B cell (primary cell): ENCODE results near the gene SNX20. TPM values are rescaled to one million over a fixed set of nuclear protein-coding genes. Genes with fewer than 3 reads are reported as not detected.
A peak's percentile ranks its signal among the peaks of the same experiment; 100 is the strongest.

Source experiments
- ATAC-seq: fragments of 200-7000 bp; cut with Tn5 transposase; one replicate; pipeline ENCODE4 v1.10.0; 2021; ENCODE audit warnings: low read depth, mild to moderate bottlenecking, moderate number of reproducible peaks, moderate library complexity
- CTCF ChIA-PET: fragments of 350-600 bp; sonication (Branson Sonifier 250); formaldehyde crosslinking; loops from one replicate; lab custom pipeline; 2021; ENCODE audit warnings: antibody characterized with exemption, inconsistent platforms; lab: Charles Lee
- POLR2A ChIA-PET: fragments of 350-600 bp; sonication (Branson Sonifier 250); formaldehyde crosslinking; loops from one replicate; lab custom pipeline; 2021; ENCODE audit warnings: antibody characterized with exemption; lab: Charles Lee
- DNase-seq: peaks from one replicate; pipeline ENCODE4 v3.0.0; 2013
- H2AFZ ChIP-seq: 2 replicates; pipeline ENCODE4 v1.6.1; 2012; ENCODE audit warnings: mild to moderate bottlenecking, low read depth, low read length; ENCODE audit not compliant: insufficient read depth, poor library complexity, severe bottlenecking
- H3K27ac ChIP-seq, 2 donors: 1 replicate in 1 of 2; 2 replicates in 1 of 2; pipeline ENCODE4 v1.5.1; 2012 to 2013; ENCODE audit warnings: low read length in 2 of 2, mild to moderate bottlenecking in 2 of 2, moderate library complexity in 1 of 2
- H3K27me3 ChIP-seq, 4 experiments: fragments of 200-600 bp in 1 of 4; sonication (generic) in 1 of 4; replicated peaks in 1 of 4; 1 replicate in 2 of 4; 2 replicates in 2 of 4; pipeline versions ENCODE4 v1.6.1 to v1.7.0; 2013 to 2016; ENCODE audit warnings: low read length in 3 of 4, mild to moderate bottlenecking in 2 of 4, mixed read lengths in 1 of 4, moderate library complexity in 1 of 4; ENCODE audit not compliant: insufficient read depth in 4 of 4, control insufficient read depth in 3 of 4; ENCODE audit errors: control extremely low read depth in 1 of 4
- H3K36me3 ChIP-seq, 2 experiments: replicated peaks in 1 of 2; 1 replicate in 1 of 2; 2 replicates in 1 of 2; pipeline versions ENCODE4 v1.6.1 to v1.7.1; 2013; ENCODE audit warnings: low read length in 1 of 2; ENCODE audit not compliant: insufficient read depth in 2 of 2, control insufficient read depth in 1 of 2; ENCODE audit errors: control extremely low read depth in 1 of 2, extremely low read depth in 1 of 2
- H3K4me1 ChIP-seq, 2 donors: fragments of 200-600 bp in 1 of 2; sonication (generic) in 1 of 2; 1 replicate in 1 of 2; 2 replicates in 1 of 2; pipeline versions ENCODE4 v1.5.1 to v1.6.1; 2013 to 2017; ENCODE audit warnings: low read length in 2 of 2; ENCODE audit not compliant: control insufficient read depth in 2 of 2, insufficient read depth in 2 of 2
- H3K4me2 ChIP-seq: replicated peaks from 2 replicates; pipeline ENCODE3; 2012; ENCODE audit warnings: mild to moderate bottlenecking, low read depth, low read length; ENCODE audit not compliant: poor library complexity, severe bottlenecking
- H3K4me3 ChIP-seq, 5 experiments: fragments of 200-600 bp in 1 of 5; sonication (generic) in 1 of 5; 1 replicate in 3 of 5; 2 replicates in 2 of 5; pipeline versions ENCODE4 v1.5.1 to v1.7.0; 2011 to 2016; ENCODE audit warnings: low read length in 4 of 5, mild to moderate bottlenecking in 4 of 5, low read depth in 2 of 5, control low read depth in 1 of 5, moderate library complexity in 1 of 5; ENCODE audit not compliant: insufficient read depth in 1 of 5; ENCODE audit errors: control extremely low read depth in 1 of 5, extremely low read depth in 1 of 5
- H3K79me2 ChIP-seq: fragments of 200-600 bp; sonication (generic); one replicate; pipeline ENCODE4 v1.6.0; 2016; ENCODE audit warnings: low read length; ENCODE audit not compliant: control insufficient read depth, insufficient read depth
- H3K9ac ChIP-seq: fragments of 200-600 bp; sonication (generic); 2 replicates; pipeline ENCODE4 v1.6.1; 2017; ENCODE audit warnings: mild to moderate bottlenecking, low read length, moderate library complexity
- H3K9me3 ChIP-seq, 3 donors: one replicate each; pipeline versions ENCODE4 v1.6.1 to v1.7.1; 2013; ENCODE audit warnings: low read length in 2 of 3; ENCODE audit not compliant: control insufficient read depth in 2 of 3, insufficient read depth in 1 of 3; ENCODE audit errors: control extremely low read depth in 1 of 3
- H4K20me1 ChIP-seq: 2 replicates; pipeline ENCODE4 v1.6.0; 2012; ENCODE audit warnings: mild to moderate bottlenecking, low read length; ENCODE audit not compliant: insufficient read depth, control insufficient read depth, poor library complexity, severe bottlenecking
- H3K27ac Mint-ChIP-seq: one replicate; pipeline ENCODE4 v1.8.0; 2021; ENCODE audit warnings: mixed read lengths
- H3K27me3 Mint-ChIP-seq: one replicate; pipeline ENCODE4 v1.8.0; 2021; ENCODE audit warnings: mixed read lengths
- H3K4me1 Mint-ChIP-seq: one replicate; pipeline ENCODE4 v1.8.0; 2021; ENCODE audit warnings: mixed read lengths
- H3K4me3 Mint-ChIP-seq: one replicate; pipeline ENCODE4 v1.8.0; 2021; ENCODE audit warnings: mixed read lengths
- H3K9me3 Mint-ChIP-seq: one replicate; pipeline ENCODE4 v1.8.0; 2022; ENCODE audit warnings: mixed read lengths; ENCODE audit not compliant: insufficient read depth
- EZH2 ChIP-seq: IDR thresholded peaks from 2 replicates; pipeline ENCODE4 v1.6.1; 2012; ENCODE audit warnings: borderline replicate concordance, low read depth, mild to moderate bottlenecking, moderate library complexity, low read length; ENCODE audit not compliant: insufficient read depth, poor library complexity, severe bottlenecking
- whole genome bisulfite sequencing: methylation state at CpG from one replicate; pipeline ENCODE4 v1.1.5; 2013; ENCODE audit warnings: missing lambda C conversion rate; ENCODE audit not compliant: insufficient coverage; 5-methylcytosine and 5-hydroxymethylcytosine counted together
- intact Hi-C: fragments of 100-400 bp; cut with micrococcal nuclease; formaldehyde crosslinking; loops from one replicate; pipeline ENCODE4 v1.10.0; 2022
- polyA plus RNA-seq: library from polyadenylated mRNA; depleted of rRNA; stranded (reverse); fragments of >200 nt; gene quantifications from 2 replicates; pipeline ENCODE4 v1.2.3, GENCODE V29; 2012
- total RNA-seq, 2 donors: library from RNA; stranded (reverse); fragments of 120-200 nt in 1 of 2; gene quantifications; 1 replicate in 1 of 2; 2 replicates in 1 of 2; pipeline versions ENCODE4 v1.2.3 to v1.2.4, GENCODE V29; 2013 to 2022
- TF ChIP-seq, protein P1 (sequence below): fragments of 200-600 bp; IDR thresholded peaks from one replicate; pipeline ENCODE4 v1.8.0; 2022; ENCODE audit warnings: antibody characterized with exemption, mild to moderate bottlenecking

Gene SNX20
- total and polyA plus RNA-seq, 2 donors (not counting 1 experiment from before 2014, with no cell fraction given), result 34.7 to 43.0 TPM

DNA sequence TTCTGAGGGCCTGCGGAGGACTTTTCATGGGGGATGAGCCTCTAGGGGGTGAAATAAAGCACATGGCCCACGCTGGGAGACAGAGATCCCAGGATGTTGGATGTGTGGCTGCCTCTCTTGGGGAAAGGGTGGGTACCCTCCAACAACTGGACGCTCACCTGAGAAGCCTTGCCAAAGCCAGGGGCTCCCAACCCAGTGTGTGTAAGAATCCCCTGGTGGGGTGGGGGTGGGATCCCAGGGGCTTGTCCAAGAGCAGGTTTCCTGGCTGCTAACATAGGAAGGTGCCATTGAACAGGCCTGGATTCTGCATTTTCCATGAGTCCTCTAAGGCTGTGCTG, 587 bp downstream of the SNX20 start:
- DNase-seq (no peak), ATAC-seq (no peak)
- H3K4me1 ChIP-seq, result peaks cover 69 to 70% of the 10 kb centered on the region in 2 donors
- H3K27me3 ChIP-seq, result no peaks in the 10 kb centered on the region
- H3K27ac ChIP-seq, result peak overlapping the region; percentile 92 to 95
- peak overlapping the region; percentile 93 for H3K4me3 Mint-ChIP-seq
- H3K36me3 ChIP-seq, result peaks cover 0 to 40% of the 10 kb centered on the region in 2 experiments
- POLR2A ChIA-PET, result interaction anchor here (0.6 to 1.6 kb wide), 7 partner anchors 13 to 199 kb away, joined by 4 to 10 read pairs (median 8); partner anchors contain the start of gene CYLD
- TF ChIP-seq, protein P1, sequence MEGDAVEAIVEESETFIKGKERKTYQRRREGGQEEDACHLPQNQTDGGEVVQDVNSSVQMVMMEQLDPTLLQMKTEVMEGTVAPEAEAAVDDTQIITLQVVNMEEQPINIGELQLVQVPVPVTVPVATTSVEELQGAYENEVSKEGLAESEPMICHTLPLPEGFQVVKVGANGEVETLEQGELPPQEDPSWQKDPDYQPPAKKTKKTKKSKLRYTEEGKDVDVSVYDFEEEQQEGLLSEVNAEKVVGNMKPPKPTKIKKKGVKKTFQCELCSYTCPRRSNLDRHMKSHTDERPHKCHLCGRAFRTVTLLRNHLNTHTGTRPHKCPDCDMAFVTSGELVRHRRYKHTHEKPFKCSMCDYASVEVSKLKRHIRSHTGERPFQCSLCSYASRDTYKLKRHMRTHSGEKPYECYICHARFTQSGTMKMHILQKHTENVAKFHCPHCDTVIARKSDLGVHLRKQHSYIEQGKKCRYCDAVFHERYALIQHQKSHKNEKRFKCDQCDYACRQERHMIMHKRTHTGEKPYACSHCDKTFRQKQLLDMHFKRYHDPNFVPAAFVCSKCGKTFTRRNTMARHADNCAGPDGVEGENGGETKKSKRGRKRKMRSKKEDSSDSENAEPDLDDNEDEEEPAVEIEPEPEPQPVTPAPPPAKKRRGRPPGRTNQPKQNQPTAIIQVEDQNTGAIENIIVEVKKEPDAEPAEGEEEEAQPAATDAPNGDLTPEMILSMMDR, result no peak
- no peak for TF ChIP-seq EZH2
- H3K27ac Mint-ChIP-seq, result peak overlapping the region; percentile 98
- CTCF ChIA-PET, result interaction anchor here (0.8 to 12.4 kb wide), 10 partner anchors 8 to 614 kb away, joined by 3 to 154 read pairs (median 8); partner anchors contain the start of gene CYLD
- H2AFZ ChIP-seq, result peak overlapping the region; percentile 79
- peak overlapping the region; percentile 92 for H3K9ac ChIP-seq
- intact Hi-C loops, result loop anchor here (2.0 to 5.0 kb wide), 4 partner anchors 14 to 613 kb away; partner anchors contain the start of genes HEATR3 and NKD1
- H4K20me1 ChIP-seq, result peaks cover 20% of the 10 kb centered on the region
- H3K4me2 ChIP-seq, result peak overlapping the region; percentile 93
- H3K4me1 Mint-ChIP-seq, result peaks cover 68% of the 10 kb centered on the region
- H3K79me2 ChIP-seq, result peaks cover 55% of the 10 kb centered on the region
- H3K4me3 ChIP-seq, result peak overlapping the region; percentile 76 to 96 (median 93)
- no peaks in the 10 kb centered on the region for H3K27me3 Mint-ChIP-seq
- no peaks in the 10 kb centered on the region for H3K9me3 ChIP-seq
- H3K9me3 Mint-ChIP-seq, result no peaks in the 10 kb centered on the region
- 53% methylated on average over 3 of the region's 3 CpGs for WGBS
